Ammon's horn (tissue), 1 donor: Measurements from ENCODE around the gene S100A7A.
"Not testable (repeated sequence)": the region's sequence is repeated elsewhere in the genome, so short reads cannot be mapped to it uniquely, and the experiment has no call there.

Experiments used
- DNase-seq: peaks from one replicate; pipeline ENCODE4 v3.0.0-alpha.2; 2016; ENCODE audit warnings: low spot score

The S100A7A gene

GRCh38 chr1:153395136-153395685 is 21.1 kb upstream of the S100A7A start:
- peak; percentile 40 for DNase-seq

GRCh38 chr1:153395776-153396175 is 20.5 kb upstream of the S100A7A start:
- no peak for DNase-seq

- no peak for DNase-seq
Measured at GRCh38 chr1:153396461-153396860, 19.9 kb upstream of the S100A7A start.

GRCh38 chr1:153397051-153397923 is 19.0 kb upstream of the S100A7A start:
- DNase-seq = no peak

GRCh38 chr1:153397924-153398651 is 18.2 kb upstream of the S100A7A start:
- DNase-seq = no peak

- DNase-seq = no peak
Measured at GRCh38 chr1:153399401-153400055, 16.8 kb upstream of the S100A7A start.

- no peak for DNase-seq
Measured at GRCh38 chr1:153400244-153400643, 16.1 kb upstream of the S100A7A start.

GRCh38 chr1:153401461-153401860 is 14.9 kb upstream of the S100A7A start:
- DNase-seq = no peak

GRCh38 chr1:153402226-153402625 is 14.1 kb upstream of the S100A7A start:
- no peak for DNase-seq

- DNase-seq = no peak
Measured at GRCh38 chr1:153403421-153404085, 12.8 kb upstream of the S100A7A start.

- no peak for DNase-seq
Measured at GRCh38 chr1:153404086-153404635, 12.2 kb upstream of the S100A7A start.

GRCh38 chr1:153404768-153405167 is 11.6 kb upstream of the S100A7A start:
- DNase-seq = peak; percentile 13

GRCh38 chr1:153405825-153406599 is 10.3 kb upstream of the S100A7A start:
- DNase-seq = not testable (repeated sequence)

GRCh38 chr1:153407274-153407673 is 9.0 kb upstream of the S100A7A start:
- not testable (repeated sequence) for DNase-seq

GRCh38 chr1:153413961-153414360 is 2.4 kb upstream of the S100A7A start:
- DNase-seq = not testable (repeated sequence)

- no peak for DNase-seq
Measured at GRCh38 chr1:153417136-153417888, 992 bp downstream of the S100A7A start.

GRCh38 chr1:153418758-153419435 is 2.6 kb downstream of the S100A7A start:
- DNase-seq = not testable (repeated sequence)

- DNase-seq = not testable (repeated sequence)
Measured at GRCh38 chr1:153419436-153419793, 3.1 kb downstream of the S100A7A start.

- DNase-seq = no peak
Measured at GRCh38 chr1:153420306-153420705, 4.0 kb downstream of the S100A7A start.
